Activated naive CD4-positive, alpha-beta T cell treated with anti-CD3 and anti-CD28 coated beads for 36 hours (primary cell): Measurements from ENCODE around the gene CFDP1. TPM values are rescaled to one million over a fixed set of nuclear protein-coding genes. Genes with fewer than 3 reads are reported as not detected.
"Not testable (repeated sequence)": the region's sequence is repeated elsewhere in the genome, so short reads cannot be mapped to it uniquely, and the experiment has no call there.

Source experiments
- CTCF ChIA-PET: fragments of 350-600 bp; sonication (Branson Sonifier 250); formaldehyde crosslinking; loops from one replicate; lab custom pipeline; 2021; ENCODE audit warnings: antibody characterized with exemption; lab: Charles Lee
- DNase-seq: peaks from one replicate; pipeline ENCODE4 v3.0.0-alpha.2; 2020
- H3K27ac Mint-ChIP-seq: one replicate; pipeline ENCODE4 v1.8.0; 2021; ENCODE audit warnings: mild to moderate bottlenecking, mixed read lengths
- H3K27me3 Mint-ChIP-seq: one replicate; pipeline ENCODE4 v1.8.0; 2021; ENCODE audit warnings: low read depth, mixed read lengths
- H3K36me3 Mint-ChIP-seq: one replicate; pipeline ENCODE4 v1.8.0; 2021; ENCODE audit warnings: low read depth, mixed read lengths
- H3K4me1 Mint-ChIP-seq: one replicate; pipeline ENCODE4 v1.8.0; 2021; ENCODE audit warnings: low read depth, mixed read lengths
- H3K4me3 Mint-ChIP-seq: one replicate; pipeline ENCODE4 v1.8.0; 2021; ENCODE audit warnings: mild to moderate bottlenecking, moderate library complexity, mixed read lengths
- H3K9me3 Mint-ChIP-seq: one replicate; pipeline ENCODE4 v1.8.0; 2021; ENCODE audit warnings: mixed read lengths
- intact Hi-C: fragments of 100-400 bp; cut with micrococcal nuclease; formaldehyde crosslinking; loops from one replicate; pipeline ENCODE4 v1.15.1; 2023
- total RNA-seq, 2 experiments: library from RNA; stranded (reverse); gene quantifications; one replicate each; pipeline ENCODE4 v1.2.3, GENCODE V29; 2021

The CFDP1 gene
- total RNA-seq, 2 experiments from 2014 or later: 37.2 to 44.1 TPM

DNA sequence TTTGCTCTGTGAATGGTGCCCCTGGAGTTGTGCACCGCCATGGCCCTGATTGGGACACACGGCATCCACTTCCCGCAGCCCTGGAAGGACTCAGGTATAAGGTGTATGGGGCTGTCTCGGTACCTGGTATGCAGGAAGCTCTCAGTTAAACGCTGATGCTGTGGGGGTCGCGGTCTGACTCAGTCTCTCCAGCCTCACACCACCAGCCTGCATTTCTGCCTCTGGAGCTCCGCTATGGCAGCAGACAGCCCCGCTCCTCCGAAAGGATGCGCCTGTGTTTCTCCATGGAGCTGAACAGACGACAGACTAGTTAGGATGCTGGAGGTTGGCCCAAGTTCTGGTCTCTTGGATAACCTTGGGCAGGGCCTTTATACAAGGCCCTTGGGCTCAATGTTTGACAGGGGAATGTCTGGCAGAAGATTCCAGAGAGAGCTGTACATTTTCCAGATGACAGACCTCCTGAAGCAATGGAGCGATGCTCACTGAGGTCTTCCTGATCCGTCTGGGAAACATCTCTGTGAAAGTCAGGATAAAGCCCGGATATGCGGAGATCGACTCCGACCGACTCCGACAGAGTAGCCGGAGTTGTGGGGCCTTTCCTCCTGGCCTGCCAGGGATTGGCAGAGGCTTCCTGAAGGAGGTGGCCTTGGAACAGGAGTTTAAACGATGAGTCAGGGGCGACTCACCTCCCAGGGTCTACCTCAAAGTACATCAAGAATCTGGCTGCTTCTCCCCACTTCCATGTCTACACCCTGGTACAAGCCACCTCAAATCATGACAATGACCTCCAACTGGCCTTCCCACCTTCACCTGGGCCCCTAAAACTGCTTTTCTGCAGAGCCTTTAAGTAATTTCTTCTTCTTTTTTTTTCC, 160.0 kb downstream of the CFDP1 start:
- CTCF ChIA-PET: interaction anchor here (0.6 kb wide), 1 partner anchor 119 kb away, joined by 3 read pairs; no protein-coding TSS in a partner anchor
- Mint-ChIP-seq H3K27ac (no peak overlapping the region), H3K27me3 (peaks cover 15% of the 10 kb centered on the region), H3K9me3 (no peaks in the 10 kb centered on the region), H3K4me1 (peaks cover 2% of the 10 kb centered on the region), H3K36me3 (no peaks in the 10 kb centered on the region), H3K4me3 (no peak overlapping the region)
- DNase-seq: no peak
- intact Hi-C loops: no loop called here

- H3K4me3 Mint-ChIP-seq, H3K36me3 Mint-ChIP-seq, CTCF ChIA-PET, H3K27ac Mint-ChIP-seq, H3K4me1 Mint-ChIP-seq, DNase-seq, H3K9me3 Mint-ChIP-seq, intact Hi-C loops: not testable (repeated sequence)
- peaks cover 15% of the 10 kb centered on the region for H3K27me3 Mint-ChIP-seq
These were observed 160.7 kb downstream of the CFDP1 start for GRCh38 chr16:75272629-75273028.

DNA sequence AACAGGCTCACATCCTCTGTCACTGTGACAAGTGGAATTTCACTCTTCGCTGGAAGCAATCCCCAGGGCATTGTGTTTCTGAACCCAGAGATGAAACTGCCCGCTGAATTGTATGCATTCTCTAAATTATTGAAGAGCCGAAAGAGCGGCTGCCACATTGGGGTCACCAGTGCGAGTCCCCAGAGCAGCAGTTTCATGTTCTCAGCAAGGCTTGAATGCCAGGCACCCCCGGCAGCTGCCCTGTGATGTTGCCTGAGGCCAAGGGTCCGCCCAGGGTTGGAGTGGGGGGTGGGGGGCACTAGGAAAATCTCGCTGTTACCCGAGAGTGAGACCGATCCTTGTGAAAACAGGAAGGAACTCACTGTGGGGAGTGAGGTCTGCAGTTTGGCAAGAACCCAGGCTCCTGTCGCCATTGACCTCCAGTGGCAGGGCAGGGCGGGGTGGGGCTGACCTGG, 161.2 kb downstream of the CFDP1 start:
- no peak for DNase-seq
- Mint-ChIP-seq H3K36me3 (no peaks in the 10 kb centered on the region), H3K27me3 (peaks cover 15% of the 10 kb centered on the region), H3K9me3 (no peaks in the 10 kb centered on the region), H3K4me1 (peaks cover 2% of the 10 kb centered on the region), H3K4me3 (no peak overlapping the region), H3K27ac (no peak overlapping the region)
- CTCF ChIA-PET: interaction anchor here (1.1 kb wide), 1 partner anchor 19 kb away, joined by 3 read pairs; no protein-coding TSS in a partner anchor
- intact Hi-C loops: no loop called here

DNA sequence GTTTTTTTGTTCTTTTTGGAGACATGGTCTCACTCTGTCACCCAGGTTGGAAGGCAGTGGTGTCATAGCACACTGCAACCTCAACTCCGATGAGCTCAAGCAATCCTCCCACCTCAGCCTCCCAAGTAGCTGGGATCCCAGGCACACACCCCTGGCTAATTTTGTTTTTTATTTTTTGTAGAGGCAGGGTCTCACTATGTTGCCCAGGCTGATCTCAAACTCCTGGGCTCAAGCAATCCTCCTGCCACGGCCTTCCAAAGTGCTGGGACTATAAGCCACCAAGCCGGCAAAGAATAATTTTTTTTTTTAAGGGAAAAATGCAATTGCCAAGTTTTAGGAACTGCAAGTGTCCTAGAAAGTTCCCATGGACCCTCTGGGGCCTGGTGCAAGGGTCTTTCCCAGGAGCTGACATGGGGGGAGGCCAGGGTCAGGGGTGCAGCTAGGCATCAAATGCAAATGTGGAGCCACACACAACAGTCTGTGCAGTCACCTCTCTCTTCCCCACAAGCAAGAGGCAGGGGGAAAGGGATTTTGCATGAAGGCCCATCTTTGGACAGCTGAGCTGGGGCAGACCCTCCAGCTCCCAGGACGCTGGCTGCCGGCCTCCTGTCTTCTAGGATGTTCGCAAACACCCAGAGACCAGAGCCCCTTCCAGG, 161.7 kb downstream of the CFDP1 start:
- H3K36me3 Mint-ChIP-seq: no peaks in the 10 kb centered on the region
- no peak for DNase-seq
- intact Hi-C loops: no loop called here
- H3K9me3 Mint-ChIP-seq: no peaks in the 10 kb centered on the region
- H3K27me3 Mint-ChIP-seq: peaks cover 16% of the 10 kb centered on the region
- no peak overlapping the region for H3K27ac Mint-ChIP-seq
- no peak overlapping the region for H3K4me3 Mint-ChIP-seq
- H3K4me1 Mint-ChIP-seq: peaks cover 2% of the 10 kb centered on the region
- CTCF ChIA-PET: interaction anchor here (1.1 kb wide), 1 partner anchor 18 kb away, joined by 3 read pairs; no protein-coding TSS in a partner anchor

- H3K27ac Mint-ChIP-seq, H3K36me3 Mint-ChIP-seq, intact Hi-C loops, H3K9me3 Mint-ChIP-seq, H3K4me1 Mint-ChIP-seq, DNase-seq, H3K4me3 Mint-ChIP-seq: not testable (repeated sequence)
- peaks cover 28% of the 10 kb centered on the region for H3K27me3 Mint-ChIP-seq
- CTCF ChIA-PET: interaction anchor here (1.0 kb wide), 1 partner anchor 128 kb away, joined by 3 read pairs; no protein-coding TSS in a partner anchor
These were observed 163.9 kb downstream of the CFDP1 start for GRCh38 chr16:75269358-75269757.

GRCh38 chr16:75267631-75268264, 165.6 kb downstream of the CFDP1 start:
- no peak for DNase-seq
- CTCF ChIA-PET: interaction anchor here (0.6 to 1.1 kb wide), 2 partner anchors 270 to 394 kb away, joined by 4 to 5 read pairs; partner anchors contain the start of gene ZNRF1
- intact Hi-C loops: no loop called here
- Mint-ChIP-seq H3K36me3 (no peaks in the 10 kb centered on the region), H3K27me3 (peaks cover 38% of the 10 kb centered on the region), H3K4me3 (no peak overlapping the region), H3K4me1 (peaks cover 2% of the 10 kb centered on the region), H3K9me3 (no peaks in the 10 kb centered on the region), H3K27ac (no peak overlapping the region)

DNA sequence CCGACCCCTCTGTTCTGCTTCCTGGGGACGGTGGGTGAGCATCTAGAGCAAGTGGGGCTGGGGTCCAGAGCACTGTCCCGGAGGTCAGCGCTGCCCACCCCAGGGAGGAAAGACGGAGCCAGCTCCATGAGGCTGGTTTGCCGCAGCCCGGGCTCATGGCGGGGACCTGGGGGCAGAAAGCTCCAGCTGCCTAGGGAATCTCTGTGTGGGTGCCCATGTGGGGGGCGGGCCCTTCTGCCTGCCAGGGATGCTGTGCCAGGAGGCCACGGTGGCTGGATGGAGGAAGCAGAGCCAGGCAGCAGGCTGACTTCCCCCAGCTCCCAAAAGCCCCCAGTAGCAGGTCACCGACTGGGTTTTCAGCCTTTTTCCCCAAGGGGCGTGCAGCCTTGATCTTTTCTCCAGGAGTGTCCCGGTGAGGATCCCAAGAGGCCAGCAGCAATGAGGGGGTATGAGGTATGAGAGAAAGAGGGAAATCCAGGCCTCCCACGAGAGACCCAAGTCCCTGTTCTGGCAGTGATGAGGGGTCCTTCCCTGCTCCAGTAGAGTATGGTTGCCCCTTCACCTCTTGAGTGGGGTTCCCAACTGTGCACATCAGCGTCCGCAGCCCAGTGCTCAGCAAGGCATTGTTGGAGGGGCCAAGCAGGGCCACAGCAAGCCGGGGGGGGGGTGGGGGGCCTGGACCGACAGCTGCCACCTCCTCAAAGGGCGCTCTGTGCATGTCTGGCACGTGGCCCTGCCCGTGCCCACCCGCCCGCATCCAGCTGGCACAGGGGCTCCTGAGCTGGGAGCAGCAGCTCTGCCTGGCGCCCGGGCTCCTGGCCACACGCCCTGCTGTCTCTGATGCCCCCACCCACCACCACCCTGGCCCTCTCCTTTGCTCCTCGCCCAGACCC, 166.3 kb downstream of the CFDP1 start:
- no peak overlapping the region for H3K27ac Mint-ChIP-seq
- intact Hi-C loops: no loop called here
- H3K4me1 Mint-ChIP-seq: peaks cover 2% of the 10 kb centered on the region
- H3K4me3 Mint-ChIP-seq: no peak overlapping the region
- H3K27me3 Mint-ChIP-seq: peaks cover 35% of the 10 kb centered on the region
- no peak for DNase-seq
- no peaks in the 10 kb centered on the region for H3K9me3 Mint-ChIP-seq
- H3K36me3 Mint-ChIP-seq: no peaks in the 10 kb centered on the region
- CTCF ChIA-PET: interaction anchor here (2.0 kb wide), 1 partner anchor 33 kb away, joined by 6 read pairs; no protein-coding TSS in a partner anchor

- Mint-ChIP-seq H3K27me3 (peaks cover 35% of the 10 kb centered on the region), H3K4me3 (peak overlapping the region; percentile 58), H3K27ac (no peak overlapping the region), H3K9me3 (no peaks in the 10 kb centered on the region), H3K36me3 (no peaks in the 10 kb centered on the region), H3K4me1 (peaks cover 2% of the 10 kb centered on the region)
- DNase-seq: no peak
- CTCF ChIA-PET: interaction anchor here (2.0 kb wide), 1 partner anchor 32 kb away, joined by 6 read pairs; no protein-coding TSS in a partner anchor
- intact Hi-C loops: no loop called here
These were observed 167.2 kb downstream of the CFDP1 start for GRCh38 chr16:75265911-75266701.

DNA sequence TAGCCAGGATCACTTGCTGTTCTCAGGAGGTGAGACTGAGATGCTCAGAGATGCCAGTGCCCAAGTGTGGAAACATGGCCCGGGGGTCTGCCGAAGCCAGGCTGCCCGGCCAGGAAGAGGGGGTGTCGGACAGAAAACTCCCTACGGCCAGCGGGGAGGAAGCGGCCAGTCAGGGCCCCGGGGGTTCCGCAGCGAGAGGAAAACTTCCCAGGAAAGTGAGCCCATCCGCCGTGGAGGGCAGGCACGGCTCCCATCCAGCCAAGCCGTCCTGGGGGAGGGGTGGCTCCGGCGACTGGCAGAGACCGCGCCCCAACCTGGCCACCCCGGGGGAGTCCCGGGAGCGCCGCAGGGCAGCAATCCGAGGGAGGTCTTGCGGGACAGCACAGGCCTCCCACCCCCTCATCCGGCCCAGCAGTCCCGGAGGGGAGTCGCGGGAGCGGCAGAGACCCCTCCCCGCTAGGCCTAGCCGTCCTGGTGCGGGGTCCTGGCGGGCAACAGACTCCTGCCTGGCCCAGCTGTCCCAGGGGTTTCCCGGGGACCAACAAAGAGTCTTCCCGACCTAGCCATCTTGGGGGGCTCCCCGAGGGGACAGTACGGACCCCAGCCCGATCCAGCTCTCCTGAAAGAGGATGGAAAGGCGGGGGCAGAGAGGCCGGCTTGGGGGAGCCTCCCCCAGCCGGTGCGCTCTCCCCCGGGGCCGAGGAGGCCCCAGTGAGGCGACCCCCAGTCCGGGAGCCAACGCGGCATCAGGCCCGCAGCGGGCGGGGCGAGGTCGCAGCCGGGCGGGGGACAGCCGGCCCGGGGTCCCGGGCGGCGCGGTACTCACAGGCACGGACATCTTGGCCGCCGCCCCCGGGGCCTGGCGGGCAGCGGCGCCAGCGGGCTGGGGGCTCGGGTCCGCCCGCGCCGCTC, 168.0 kb downstream of the CFDP1 start:
- Mint-ChIP-seq H3K36me3 (no peaks in the 10 kb centered on the region), H3K9me3 (no peaks in the 10 kb centered on the region), H3K27me3 (peaks cover 35% of the 10 kb centered on the region), H3K27ac (no peak overlapping the region), H3K4me3 (peak overlapping the region; percentile 42), H3K4me1 (peaks cover 2% of the 10 kb centered on the region)
- no peak for DNase-seq
- intact Hi-C loops: no loop called here
- CTCF ChIA-PET: interaction anchor here (2.0 kb wide), 1 partner anchor 31 kb away, joined by 6 read pairs; no protein-coding TSS in a partner anchor

- Mint-ChIP-seq H3K9me3 (no peaks in the 10 kb centered on the region), H3K36me3 (no peaks in the 10 kb centered on the region), H3K4me1 (peaks cover 2% of the 10 kb centered on the region), H3K27ac (no peak overlapping the region), H3K27me3 (peaks cover 32% of the 10 kb centered on the region), H3K4me3 (peak overlapping the region; percentile 42)
- intact Hi-C loops: no loop called here
- DNase-seq: no peak
- CTCF ChIA-PET: no interaction called here
These were observed 168.8 kb downstream of the CFDP1 start for GRCh38 chr16:75264457-75264998.
